Naive thymus-derived CD4-positive, alpha-beta T cell (primary cell): Measurements from ENCODE around the gene CFAP299. TPM values are rescaled to one million over a fixed set of nuclear protein-coding genes. Genes with fewer than 3 reads are reported as not detected.
"Not testable (repeated sequence)": the region's sequence is repeated elsewhere in the genome, so short reads cannot be mapped to it uniquely, and the experiment has no call there.

ENCODE experiments used
- ATAC-seq: fragments of 150-1000 bp; cut with Tn5 transposase; 2 replicates; pipeline ENCODE4 v1.10.0; 2021; ENCODE audit warnings: mild to moderate bottlenecking, moderate library complexity
- CTCF ChIA-PET: fragments of 350-600 bp; sonication (Branson Sonifier 250); formaldehyde crosslinking; loops from one replicate; lab custom pipeline; 2021; ENCODE audit warnings: antibody characterized with exemption; lab: Charles Lee
- POLR2A ChIA-PET: fragments of 350-600 bp; sonication (Branson Sonifier 250); formaldehyde crosslinking; loops from one replicate; lab custom pipeline; 2021; ENCODE audit warnings: antibody characterized with exemption, inconsistent platforms; lab: Charles Lee
- DNase-seq, 9 donors: peaks; one replicate each; pipeline versions ENCODE4 v3.0.0 to v3.0.0-alpha.2; 2020 to 2022; ENCODE audit warnings: mixed read lengths in 1 of 9
- H3K27ac ChIP-seq: one replicate; pipeline ENCODE4 v1.7.0; 2013; ENCODE audit warnings: mild to moderate bottlenecking, low read depth, low read length, moderate library complexity
- H3K27me3 ChIP-seq, 2 donors: one replicate each; pipeline ENCODE4 v1.7.0; 2013; ENCODE audit warnings: low read length in 2 of 2, mild to moderate bottlenecking in 2 of 2, moderate library complexity in 2 of 2; ENCODE audit not compliant: control insufficient read depth in 2 of 2, insufficient read depth in 2 of 2
- H3K36me3 ChIP-seq, 3 experiments: 1 replicate in 2 of 3; 2 replicates in 1 of 3; pipeline ENCODE4 v1.7.0; 2013; ENCODE audit warnings: low read length in 3 of 3, mild to moderate bottlenecking in 3 of 3, moderate library complexity in 1 of 3; ENCODE audit not compliant: insufficient read depth in 3 of 3, control insufficient read depth in 2 of 3
- H3K4me1 ChIP-seq, 2 donors: one replicate each; pipeline ENCODE4 v1.7.0; 2013; ENCODE audit warnings: low read length in 2 of 2, mild to moderate bottlenecking in 2 of 2, moderate library complexity in 1 of 2; ENCODE audit not compliant: control insufficient read depth in 2 of 2, insufficient read depth in 2 of 2
- H3K4me3 ChIP-seq: 2 replicates; pipeline ENCODE4 v1.7.0; 2013; ENCODE audit warnings: mild to moderate bottlenecking, low read length
- H3K9me3 ChIP-seq, 3 experiments: 1 replicate in 2 of 3; 2 replicates in 1 of 3; pipeline ENCODE4 v1.7.0; 2013; ENCODE audit warnings: low read length in 3 of 3; ENCODE audit not compliant: control insufficient read depth in 2 of 3
- H3K27ac Mint-ChIP-seq, 9 donors: one replicate each; pipeline ENCODE4 v1.8.0; 2020 to 2022; ENCODE audit warnings: mixed read lengths in 9 of 9, mild to moderate bottlenecking in 8 of 9, moderate library complexity in 5 of 9, inconsistent platforms in 2 of 9
- H3K27me3 Mint-ChIP-seq, 5 donors: one replicate each; pipeline ENCODE4 v1.8.0; 2021 to 2022; ENCODE audit warnings: mixed read lengths in 5 of 5, mild to moderate bottlenecking in 1 of 5
- H3K36me3 Mint-ChIP-seq, 5 donors: one replicate each; pipeline ENCODE4 v1.8.0; 2020 to 2022; ENCODE audit warnings: mixed read lengths in 5 of 5, mild to moderate bottlenecking in 3 of 5, inconsistent platforms in 1 of 5
- H3K4me1 Mint-ChIP-seq, 7 donors: one replicate each; pipeline ENCODE4 v1.8.0; 2020 to 2022; ENCODE audit warnings: mixed read lengths in 7 of 7, mild to moderate bottlenecking in 3 of 7, inconsistent platforms in 1 of 7
- H3K4me3 Mint-ChIP-seq, 10 donors: one replicate each; pipeline ENCODE4 v1.8.0; 2020 to 2022; ENCODE audit warnings: mild to moderate bottlenecking in 10 of 10, mixed read lengths in 10 of 10, moderate library complexity in 6 of 10, inconsistent platforms in 2 of 10
- H3K9me3 Mint-ChIP-seq, 11 donors: one replicate each; pipeline ENCODE4 v1.8.0; 2020 to 2022; ENCODE audit warnings: mixed read lengths in 11 of 11, mild to moderate bottlenecking in 4 of 11, inconsistent platforms in 1 of 11, moderate library complexity in 1 of 11
- intact Hi-C, 2 donors: fragments of 100-400 bp; cut with micrococcal nuclease; formaldehyde crosslinking; loops; one replicate each; pipeline ENCODE4 v1.15.1; 2023
- polyA plus RNA-seq, 2 donors: library from polyadenylated mRNA; unstranded; fragments of 300-500 nt; fragmentation: Illumina TruSeq; gene quantifications; one replicate each; pipeline ENCODE4 v1.2.3, GENCODE V29; 2021
- total RNA-seq, 6 experiments: library from RNA in 5 of 6; stranded (reverse) in 5 of 6; gene quantifications; 1 replicate in 5 of 6; 2 replicates in 1 of 6; pipeline ENCODE4 v1.2.3 and lab custom pipeline; 2021 to 2026

Gene CFAP299
- total and polyA plus RNA-seq, 7 experiments from 2014 or later, result not detected

- no peak overlapping the region for H3K27ac Mint-ChIP-seq
- intact Hi-C loops, result no loop called here
- H3K9me3 Mint-ChIP-seq, result peaks cover 0 to 3% (median 0%) of the 10 kb centered on the region in 11 donors
- ChIA-PET CTCF (interaction anchor here (0.6 kb wide), 1 partner anchor 258 kb away, joined by 7 read pairs; no protein-coding TSS in a partner anchor), POLR2A (no interaction called here)
- Histone ChIP-seq H3K36me3 (no peaks in the 10 kb centered on the region), H3K4me1 (no peaks in the 10 kb centered on the region), H3K9me3 (no peaks in the 10 kb centered on the region), H3K4me3 (no peak overlapping the region), H3K27ac (no peak overlapping the region), H3K27me3 (no peaks in the 10 kb centered on the region)
- H3K27me3 Mint-ChIP-seq, result no peaks in the 10 kb centered on the region
- no peaks in the 10 kb centered on the region for H3K4me1 Mint-ChIP-seq
- no peaks in the 10 kb centered on the region for H3K36me3 Mint-ChIP-seq
- H3K4me3 Mint-ChIP-seq, result no peak overlapping the region
- ATAC-seq, result no peak
- no peak for DNase-seq
These were observed 445.9 kb downstream of the CFAP299 start for GRCh38 chr4:80781431-80781830.

- Histone ChIP-seq H3K4me3 (no peak overlapping the region), H3K4me1 (no peaks in the 10 kb centered on the region), H3K27ac (no peak overlapping the region), H3K36me3 (no peaks in the 10 kb centered on the region), H3K27me3 (no peaks in the 10 kb centered on the region), H3K9me3 (no peaks in the 10 kb centered on the region)
- no peak overlapping the region for H3K27ac Mint-ChIP-seq
- POLR2A ChIA-PET, result no interaction called here
- H3K27me3 Mint-ChIP-seq, result no peaks in the 10 kb centered on the region
- no peak overlapping the region for H3K4me3 Mint-ChIP-seq
- intact Hi-C loops, result no loop called here
- H3K4me1 Mint-ChIP-seq, result peaks cover 4 to 18% (median 8%) of the 10 kb centered on the region in 7 donors
- H3K9me3 Mint-ChIP-seq, result no peaks in the 10 kb centered on the region
- CTCF ChIA-PET, result no interaction called here
- DNase-seq (no peak), ATAC-seq (no peak)
- H3K36me3 Mint-ChIP-seq, result no peaks in the 10 kb centered on the region
These were observed 451.8 kb downstream of the CFAP299 start for GRCh38 chr4:80787306-80787705.

GRCh38 chr4:80788798-80789197 lies 453.3 kb downstream of the CFAP299 start:
- no peaks in the 10 kb centered on the region for H3K36me3 Mint-ChIP-seq
- no peak overlapping the region for H3K4me3 ChIP-seq
- ATAC-seq, result no peak
- H3K4me3 Mint-ChIP-seq, result no peak overlapping the region
- intact Hi-C loops, result no loop called here
- peaks cover 4 to 18% (median 8%) of the 10 kb centered on the region in 7 donors for H3K4me1 Mint-ChIP-seq
- H3K27ac Mint-ChIP-seq, result no peak overlapping the region
- no peaks in the 10 kb centered on the region for H3K27me3 ChIP-seq
- no peaks in the 10 kb centered on the region for H3K27me3 Mint-ChIP-seq
- no peaks in the 10 kb centered on the region for H3K36me3 ChIP-seq
- H3K9me3 ChIP-seq, result no peaks in the 10 kb centered on the region
- POLR2A ChIA-PET, result no interaction called here
- peak in 1 of 9 donors; percentile 15 for DNase-seq
- H3K27ac ChIP-seq, result no peak overlapping the region
- CTCF ChIA-PET, result interaction anchor here (1.1 kb wide), 1 partner anchor 9 kb away, joined by 3 read pairs; no protein-coding TSS in a partner anchor
- H3K9me3 Mint-ChIP-seq, result no peaks in the 10 kb centered on the region
- H3K4me1 ChIP-seq, result no peaks in the 10 kb centered on the region

GRCh38 chr4:80790152-80790551 lies 454.6 kb downstream of the CFAP299 start:
- DNase-seq (no peak), ATAC-seq (no peak)
- POLR2A ChIA-PET, result interaction anchor here (0.5 kb wide), 1 partner anchor 189 kb away, joined by 3 read pairs; no protein-coding TSS in a partner anchor
- Histone ChIP-seq H3K27me3 (no peaks in the 10 kb centered on the region), H3K36me3 (no peaks in the 10 kb centered on the region), H3K9me3 (no peaks in the 10 kb centered on the region), H3K4me1 (no peaks in the 10 kb centered on the region), H3K4me3 (no peak overlapping the region), H3K27ac (no peak overlapping the region)
- Mint-ChIP-seq H3K27ac (no peak overlapping the region), H3K9me3 (peaks cover 0 to 6% (median 0%) of the 10 kb centered on the region in 11 donors), H3K27me3 (no peaks in the 10 kb centered on the region), H3K36me3 (no peaks in the 10 kb centered on the region), H3K4me1 (peaks cover 4 to 18% (median 8%) of the 10 kb centered on the region in 7 donors), H3K4me3 (no peak overlapping the region)
- CTCF ChIA-PET, result no interaction called here
- intact Hi-C loops, result no loop called here

- DNase-seq, H3K4me3 Mint-ChIP-seq, H3K27ac Mint-ChIP-seq, H3K27me3 Mint-ChIP-seq, ATAC-seq, H3K36me3 Mint-ChIP-seq, H3K36me3 ChIP-seq, POLR2A ChIA-PET, H3K9me3 ChIP-seq, intact Hi-C loops, H3K4me3 ChIP-seq, H3K27me3 ChIP-seq, H3K4me1 ChIP-seq, H3K4me1 Mint-ChIP-seq, H3K27ac ChIP-seq, CTCF ChIA-PET: not testable (repeated sequence)
- H3K9me3 Mint-ChIP-seq, result peaks cover 4 to 36% (median 11%) of the 10 kb centered on the region in 11 donors
These were observed 458.1 kb downstream of the CFAP299 start for GRCh38 chr4:80793660-80794059.

- Mint-ChIP-seq H3K36me3 (peaks cover 0 to 11% (median 7%) of the 10 kb centered on the region in 5 donors), H3K27me3 (no peaks in the 10 kb centered on the region), H3K4me1 (peaks cover 0 to 17% (median 2%) of the 10 kb centered on the region in 7 donors), H3K27ac (no peak overlapping the region), H3K9me3 (peaks cover 4 to 37% (median 11%) of the 10 kb centered on the region in 11 donors), H3K4me3 (no peak overlapping the region)
- H3K27me3 ChIP-seq, result no peaks in the 10 kb centered on the region
- H3K27ac ChIP-seq, result no peak overlapping the region
- ATAC-seq (no peak), DNase-seq (peak in 1 of 9 donors; percentile 13)
- ChIA-PET CTCF (no interaction called here), POLR2A (no interaction called here)
- H3K4me3 ChIP-seq, result no peak overlapping the region
- intact Hi-C loops, result no loop called here
- H3K4me1 ChIP-seq, result no peaks in the 10 kb centered on the region
- no peaks in the 10 kb centered on the region for H3K9me3 ChIP-seq
- H3K36me3 ChIP-seq, result no peaks in the 10 kb centered on the region
These were observed 462.6 kb downstream of the CFAP299 start for GRCh38 chr4:80798082-80798481.

- CTCF ChIA-PET, H3K4me3 Mint-ChIP-seq, ATAC-seq, H3K27me3 ChIP-seq, H3K27ac Mint-ChIP-seq, H3K27me3 Mint-ChIP-seq, POLR2A ChIA-PET, H3K9me3 ChIP-seq, H3K4me1 ChIP-seq, H3K4me3 ChIP-seq, H3K36me3 ChIP-seq, H3K27ac ChIP-seq: not testable (repeated sequence)
- peaks cover 0 to 20% (median 3%) of the 10 kb centered on the region in 7 donors for H3K4me1 Mint-ChIP-seq
- intact Hi-C loops, result loop anchor here (5.0 to 10.0 kb wide), 4 partner anchors 174 to 438 kb away; no protein-coding TSS in a partner anchor
- H3K9me3 Mint-ChIP-seq, result peaks cover 4 to 27% (median 11%) of the 10 kb centered on the region in 11 donors
- DNase-seq, result peak in 2 of 9 donors; percentile 6 to 9
- peaks cover 0 to 11% (median 7%) of the 10 kb centered on the region in 5 donors for H3K36me3 Mint-ChIP-seq
These were observed 465.2 kb downstream of the CFAP299 start for GRCh38 chr4:80800719-80801118.
